ENCODE data around the gene TMX2. TPM values are rescaled to one million over a fixed set of nuclear protein-coding genes. Genes with fewer than 3 reads are reported as not detected.

TMX2 gene
- total and polyA plus RNA-seq, 12 donors, result 45.4 to 105 (median 69.0) TPM

DNA sequence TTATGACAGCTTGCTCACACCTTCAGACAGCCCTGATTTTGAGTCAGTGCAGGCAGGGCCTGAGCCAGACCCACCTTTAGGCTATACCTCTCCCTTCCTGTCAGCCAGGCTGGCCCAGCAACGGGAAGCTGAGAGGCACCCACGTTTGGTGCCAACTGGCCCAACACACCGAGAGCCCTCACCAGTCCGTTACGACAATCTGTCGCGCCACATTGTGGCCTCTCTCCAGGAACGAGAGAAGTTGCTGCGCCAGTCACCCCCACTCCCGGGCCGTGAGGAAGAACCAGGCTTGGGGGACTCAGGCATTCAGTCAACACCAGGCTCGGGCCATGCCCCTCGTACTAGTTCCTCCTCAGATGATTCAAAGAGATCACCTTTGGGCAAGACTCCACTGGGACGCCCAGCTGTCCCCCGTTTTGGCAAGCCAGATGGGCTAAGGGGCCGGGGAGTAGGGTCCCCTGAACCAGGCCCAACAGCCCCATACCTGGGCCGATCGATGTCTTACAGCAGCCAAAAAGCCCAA lies 13.5 kb upstream of the TMX2 start:
- H3K27ac ChIP-seq, result no peak overlapping the region
- H3K36me3 ChIP-seq, result peaks cover 0 to 100% (median 64%) of the 10 kb centered on the region in 9 donors
- H3K9me3 ChIP-seq, result no peaks in the 10 kb centered on the region
- H3K4me3 ChIP-seq, result no peak overlapping the region
- H3K27me3 ChIP-seq, result no peaks in the 10 kb centered on the region
- peak in 4 of 8 donors; percentile 12 to 39 (median 22) for ATAC-seq
- H3K4me1 ChIP-seq, result no peaks in the 10 kb centered on the region
- intact Hi-C loops (cut with DNase I), result no loop called here
- 87 to 90% methylated on average over 18 of the region's 18 CpGs for WGBS, 2 donors
- no peak for DNase-seq
- no peak for TF ChIP-seq CTCF (IDR thresholded peaks at IDR 0.05)

DNA sequence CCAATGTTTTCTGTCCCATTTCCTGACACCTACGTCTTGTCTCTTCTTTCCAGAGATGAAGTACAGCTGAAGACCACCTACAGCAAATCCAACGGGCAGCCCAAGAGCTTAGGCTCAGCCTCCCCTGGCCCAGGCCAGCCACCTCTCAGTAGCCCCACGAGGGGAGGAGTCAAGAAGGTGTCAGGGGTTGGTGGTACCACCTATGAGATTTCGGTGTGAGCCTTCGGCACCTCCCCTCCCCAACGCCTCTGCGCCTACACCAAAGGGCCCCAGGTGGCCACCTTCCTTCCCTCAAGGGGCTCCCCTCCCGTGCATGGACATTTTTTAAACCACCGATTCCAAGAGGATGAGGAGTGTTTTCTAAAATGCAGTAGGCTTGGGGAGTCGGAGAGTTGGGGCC lies 12.6 kb upstream of the TMX2 start:
- WGBS, 2 donors, result 88 to 89% methylated on average over 10 of the region's 10 CpGs
- ATAC-seq (no peak), DNase-seq (no peak)
- intact Hi-C loops (cut with DNase I), result no loop called here
- TF ChIP-seq CTCF (IDR thresholded peaks at IDR 0.05), result no peak
- H3K27ac ChIP-seq, result no peak overlapping the region
- H3K27me3 ChIP-seq, result no peaks in the 10 kb centered on the region
- H3K4me1 ChIP-seq, result no peaks in the 10 kb centered on the region
- no peak overlapping the region for H3K4me3 ChIP-seq
- no peaks in the 10 kb centered on the region for H3K9me3 ChIP-seq
- H3K36me3 ChIP-seq, result peaks cover 0 to 100% (median 63%) of the 10 kb centered on the region in 9 donors

- Histone ChIP-seq H3K4me3 (no peak overlapping the region), H3K36me3 (peaks cover 0 to 100% (median 57%) of the 10 kb centered on the region in 9 donors), H3K27ac (no peak overlapping the region), H3K9me3 (no peaks in the 10 kb centered on the region), H3K27me3 (no peaks in the 10 kb centered on the region), H3K4me1 (no peaks in the 10 kb centered on the region)
- WGBS, 2 donors, result 56 to 71% methylated on average over 3 of the region's 3 CpGs
- TF ChIP-seq CTCF (IDR thresholded peaks at IDR 0.05), result no peak
- intact Hi-C loops (cut with DNase I), result no loop called here
- DNase-seq (no peak), ATAC-seq (no peak)
These were observed 12.0 kb upstream of the TMX2 start for GRCh38 chr11:57700425-57700824.

DNA sequence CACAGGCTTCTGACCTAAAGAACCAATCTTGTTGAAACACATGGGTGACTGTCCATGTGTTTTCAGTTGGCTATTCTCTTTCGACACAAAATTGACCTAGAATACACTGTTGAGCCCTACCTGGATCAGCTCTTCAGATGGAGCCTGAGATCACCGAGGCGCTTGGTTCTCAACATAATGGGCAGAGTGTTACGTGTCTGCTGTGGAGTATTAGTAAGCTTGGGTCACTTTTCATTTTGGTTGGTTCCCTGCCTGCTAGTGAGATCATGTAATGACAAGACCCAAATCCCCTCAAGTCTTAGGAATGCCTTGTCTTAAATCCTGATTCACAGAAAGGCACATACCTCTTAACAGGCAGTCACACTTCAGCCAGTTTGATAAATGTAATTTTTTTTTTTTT lies 9.1 kb upstream of the TMX2 start:
- peaks cover 0 to 8% (median 0%) of the 10 kb centered on the region in 9 donors for H3K4me1 ChIP-seq
- H3K9me3 ChIP-seq, result no peaks in the 10 kb centered on the region
- TF ChIP-seq CTCF (IDR thresholded peaks at IDR 0.05), result no peak
- ATAC-seq (no peak), DNase-seq (no peak)
- peaks cover 0 to 98% (median 33%) of the 10 kb centered on the region in 9 donors for H3K36me3 ChIP-seq
- no peak overlapping the region for H3K27ac ChIP-seq
- intact Hi-C loops (cut with DNase I), result no loop called here
- 95% methylated on average over 4 of the region's 4 CpGs for WGBS, 2 donors
- H3K27me3 ChIP-seq, result no peaks in the 10 kb centered on the region
- H3K4me3 ChIP-seq, result no peak overlapping the region

Measured in heart right ventricle (tissue), 16 donors.